NCI-H748 (cell line): ENCODE measurements around the gene PACRG.

Experiments
- DNase-seq: peaks from one replicate; lab custom pipeline; 2025; ENCODE audit not compliant: unreplicated experiment; lab: John Stamatoyannopoulos, UW

Gene PACRG

GRCh38 chr6:163127587-163127986, 399.8 kb downstream of the PACRG start:
- no peak for DNase-seq

GRCh38 chr6:163128324-163128723, 400.6 kb downstream of the PACRG start:
- DNase-seq, result no peak

GRCh38 chr6:163132050-163132750, 404.4 kb downstream of the PACRG start:
- DNase-seq, result no peak

GRCh38 chr6:163133017-163133416, 405.2 kb downstream of the PACRG start:
- DNase-seq, result no peak

- no peak for DNase-seq
These were observed 405.9 kb downstream of the PACRG start for GRCh38 chr6:163133691-163134090.

GRCh38 chr6:163136681-163137397, 409.1 kb downstream of the PACRG start:
- DNase-seq, result no peak

GRCh38 chr6:163137398-163137881, 409.7 kb downstream of the PACRG start:
- no peak for DNase-seq

GRCh38 chr6:163146036-163146435, 418.3 kb downstream of the PACRG start:
- DNase-seq, result no peak

GRCh38 chr6:163147994-163148393, 420.2 kb downstream of the PACRG start:
- DNase-seq, result no peak

GRCh38 chr6:163148451-163149278, 420.9 kb downstream of the PACRG start:
- no peak for DNase-seq

GRCh38 chr6:163149279-163149848, 421.6 kb downstream of the PACRG start:
- no peak for DNase-seq

- peak; percentile 50 for DNase-seq
These were observed 423.4 kb downstream of the PACRG start for GRCh38 chr6:163151212-163151611.

- no peak for DNase-seq
These were observed 424.9 kb downstream of the PACRG start for GRCh38 chr6:163152701-163153100.

GRCh38 chr6:163159110-163159509, 431.3 kb downstream of the PACRG start:
- no peak for DNase-seq

- DNase-seq, result no peak
These were observed 431.9 kb downstream of the PACRG start for GRCh38 chr6:163159689-163160088.

GRCh38 chr6:163162007-163162873, 434.5 kb downstream of the PACRG start:
- DNase-seq, result no peak

GRCh38 chr6:163162874-163163213, 435.1 kb downstream of the PACRG start:
- DNase-seq, result no peak

- DNase-seq, result no peak
These were observed 436.6 kb downstream of the PACRG start for GRCh38 chr6:163164175-163164900.

- DNase-seq, result no peak
These were observed 437.6 kb downstream of the PACRG start for GRCh38 chr6:163165155-163165910.
